H1 (cell line): ENCODE measurements around the gene CCNA2. TPM values are rescaled to one million over a fixed set of nuclear protein-coding genes. Genes with fewer than 3 reads are reported as not detected.

ENCODE experiments used
- CTCF ChIA-PET: fragments of 300-600 bp; sonication (Branson Sonifier 250); formaldehyde crosslinking; loops from one replicate; lab custom pipeline; 2021; ENCODE audit not compliant: partially characterized antibody; lab: Charles Lee
- POLR2A ChIA-PET: fragments of 300-600 bp; sonication (Branson Sonifier 250); formaldehyde crosslinking; loops from one replicate; lab custom pipeline; 2021; ENCODE audit warnings: inconsistent platforms; ENCODE audit not compliant: partially characterized antibody; lab: Charles Lee
- DNase-seq, 2 experiments: peaks; one replicate each; pipeline versions ENCODE4 v3.0.0 to v3.0.0-alpha.2; 2010 to 2022; ENCODE audit warnings: low spot score in 2 of 2, low read depth in 1 of 2, mixed read lengths in 1 of 2
- FAIRE-seq: peaks from 2 replicates; lab custom pipeline; 2011; peaks lifted over from hg19 to GRCh38; lab: Jason Lieb, UNC
- H2AFZ ChIP-seq: 2 replicates; pipeline ENCODE4 v1.8.1; 2012; ENCODE audit warnings: low read length, inconsistent platforms
- H2AK5ac ChIP-seq: 2 replicates; pipeline ENCODE4 v1.6.1; 2013; ENCODE audit warnings: low read depth, low read length
- H2BK120ac ChIP-seq: replicated peaks from 2 replicates; pipeline ENCODE3; 2013; ENCODE audit warnings: low read depth, low read length, inconsistent platforms
- H2BK12ac ChIP-seq: 2 replicates; pipeline ENCODE4 v1.6.1; 2013; ENCODE audit warnings: low read depth, low read length
- H2BK15ac ChIP-seq: 2 replicates; pipeline ENCODE4 v1.6.1; 2013; ENCODE audit warnings: low read length
- H2BK20ac ChIP-seq: 2 replicates; pipeline ENCODE4 v1.6.1; 2013; ENCODE audit warnings: low read length
- H2BK5ac ChIP-seq: 2 replicates; pipeline ENCODE4 v1.6.1; 2013; ENCODE audit warnings: low read depth, low read length
- H3K14ac ChIP-seq: 2 replicates; pipeline ENCODE4 v1.6.1; 2013; ENCODE audit warnings: inconsistent platforms; ENCODE audit not compliant: insufficient read length
- H3K18ac ChIP-seq: 2 replicates; pipeline ENCODE4 v1.6.1; 2013; ENCODE audit warnings: low read length; ENCODE audit errors: extremely low read depth
- H3K23ac ChIP-seq: 2 replicates; pipeline ENCODE4 v1.6.1; 2013; ENCODE audit warnings: inconsistent platforms; ENCODE audit not compliant: insufficient read length
- H3K23me2 ChIP-seq: 2 replicates; pipeline ENCODE4 v1.6.1; 2013; ENCODE audit warnings: low read depth, low read length
- H3K27ac ChIP-seq: 2 replicates; pipeline ENCODE4 v1.6.1; 2011; ENCODE audit warnings: low read depth, low read length, inconsistent platforms
- H3K27me3 ChIP-seq, 4 experiments: replicated peaks in 1 of 4; 1 replicate in 1 of 4; 2 replicates in 3 of 4; pipeline versions ENCODE4 v1.6.1 to v1.8.1; 2011 to 2013; ENCODE audit warnings: low read length in 3 of 4, mild to moderate bottlenecking in 3 of 4, inconsistent platforms in 2 of 4, mixed read lengths in 2 of 4, moderate library complexity in 1 of 4; ENCODE audit not compliant: control insufficient read depth in 3 of 4, insufficient read depth in 3 of 4; ENCODE audit errors: extremely low read depth in 1 of 4
- H3K36me3 ChIP-seq, 4 experiments: 2 replicates each; pipeline versions ENCODE4 v1.6.1 to v1.8.1; 2011 to 2013; ENCODE audit warnings: mild to moderate bottlenecking in 4 of 4, low read length in 3 of 4, moderate library complexity in 2 of 4, control low read depth in 1 of 4, inconsistent platforms in 1 of 4; ENCODE audit not compliant: insufficient read depth in 4 of 4, control insufficient read depth in 2 of 4
- H3K4ac ChIP-seq: replicated peaks from 2 replicates; pipeline ENCODE3; 2013; ENCODE audit warnings: low read length, low read depth, mixed read lengths, inconsistent platforms; ENCODE audit not compliant: insufficient read length
- H3K4me1 ChIP-seq, 4 experiments: replicated peaks in 1 of 4; 1 replicate in 1 of 4; 2 replicates in 3 of 4; pipeline versions ENCODE4 v1.6.1 to v1.8.1; 2011 to 2013; ENCODE audit warnings: low read length in 3 of 4, inconsistent platforms in 2 of 4, mixed read lengths in 1 of 4; ENCODE audit not compliant: insufficient read depth in 4 of 4, control insufficient read depth in 3 of 4
- H3K4me2 ChIP-seq, 2 experiments: 2 replicates each; pipeline versions ENCODE4 v1.6.1 to v1.8.1; 2011 to 2013; ENCODE audit warnings: low read depth in 2 of 2, low read length in 2 of 2, control low read depth in 1 of 2, inconsistent platforms in 1 of 2, mild to moderate bottlenecking in 1 of 2; ENCODE audit not compliant: insufficient read depth in 1 of 2
- H3K4me3 ChIP-seq, 4 experiments: fragments of 200-600, 300-600 bp in 1 of 4; sonication (generic), shearing (Covaris generic), sonication (Bioruptor Twin) in 1 of 4; 2 replicates each; pipeline versions ENCODE4 v1.5.1 to v1.8.1; 2011 to 2016; ENCODE audit warnings: low read length in 4 of 4, low read depth in 3 of 4, control low read depth in 2 of 4, inconsistent platforms in 2 of 4, mild to moderate bottlenecking in 2 of 4, mixed read lengths in 1 of 4, moderate library complexity in 1 of 4; ENCODE audit not compliant: insufficient read depth in 2 of 4; ENCODE audit errors: extremely low read depth in 1 of 4
- H3K56ac ChIP-seq: replicated peaks from 2 replicates; pipeline ENCODE3; 2013; ENCODE audit warnings: low read depth, mild to moderate bottlenecking, mixed read lengths, low read length, inconsistent platforms; ENCODE audit not compliant: insufficient read length
- H3K79me1 ChIP-seq: 2 replicates; pipeline ENCODE4 v1.6.1; 2013; ENCODE audit warnings: low read depth, low read length, control low read depth
- H3K79me2 ChIP-seq, 2 experiments: 2 replicates each; pipeline versions ENCODE4 v1.6.1 to v1.8.1; 2012 to 2013; ENCODE audit warnings: low read length in 2 of 2, mild to moderate bottlenecking in 2 of 2, inconsistent platforms in 1 of 2; ENCODE audit not compliant: insufficient read depth in 2 of 2, control insufficient read depth in 1 of 2
- H3K9ac ChIP-seq, 4 experiments: replicated peaks in 1 of 4; 1 replicate in 1 of 4; 2 replicates in 3 of 4; pipeline versions ENCODE4 v1.6.1 to v1.8.1; 2011 to 2013; ENCODE audit warnings: low read depth in 3 of 4, low read length in 3 of 4, control low read depth in 2 of 4, mild to moderate bottlenecking in 2 of 4, moderate library complexity in 2 of 4, inconsistent platforms in 1 of 4; ENCODE audit errors: extremely low read depth in 1 of 4
- H3K9me3 ChIP-seq, 2 experiments: 2 replicates each; pipeline versions ENCODE4 v1.6.1 to v1.8.1; 2012 to 2013; ENCODE audit warnings: mild to moderate bottlenecking in 2 of 2, moderate library complexity in 2 of 2, control low read depth in 1 of 2, inconsistent platforms in 1 of 2, low read depth in 1 of 2, low read length in 1 of 2, mixed read lengths in 1 of 2; ENCODE audit not compliant: insufficient read depth in 2 of 2
- H4K20me1 ChIP-seq, 2 experiments: replicated peaks in 1 of 2; 2 replicates each; pipeline versions ENCODE3 to v1.8.1; 2011 to 2013; ENCODE audit warnings: inconsistent platforms in 2 of 2, low read length in 2 of 2, mild to moderate bottlenecking in 1 of 2; ENCODE audit not compliant: insufficient read depth in 2 of 2, control insufficient read depth in 1 of 2
- H4K5ac ChIP-seq: 2 replicates; pipeline ENCODE4 v1.6.1; 2013; ENCODE audit warnings: low read length, low read depth, mixed read lengths, inconsistent platforms; ENCODE audit not compliant: insufficient read length
- H4K8ac ChIP-seq: 2 replicates; pipeline ENCODE4 v1.8.0; 2013; ENCODE audit warnings: mild to moderate bottlenecking, moderate library complexity, low read length, inconsistent platforms; ENCODE audit not compliant: insufficient read depth; ENCODE audit errors: extremely low read depth
- H4K91ac ChIP-seq: replicated peaks from 2 replicates; pipeline ENCODE3; 2013; ENCODE audit warnings: low read length, mixed read lengths, inconsistent platforms; ENCODE audit not compliant: insufficient read length
- ASH2L ChIP-seq: fragments of 200-600, 300-600 bp; sonication (generic); IDR thresholded peaks from one replicate; pipeline ENCODE4 v1.7.1; 2017; ENCODE audit warnings: low read length
- CBX5 ChIP-seq: fragments of 300-800, 300-1000 bp; sonication (generic); IDR thresholded peaks from 2 replicates; pipeline ENCODE4 v1.7.1; 2016; ENCODE audit warnings: antibody characterized with exemption, low read length, low read depth
- EGR1 ChIP-seq: IDR thresholded peaks from 2 replicates; pipeline ENCODE4 v1.6.1; 2011; ENCODE audit warnings: low read depth, low read length, borderline replicate concordance
- JUN ChIP-seq: IDR thresholded peaks from 2 replicates; pipeline ENCODE4 v1.6.1; 2011; ENCODE audit warnings: low read depth, mild to moderate bottlenecking, improper control_type of control experiment, low read length
- KDM1A ChIP-seq: fragments of 200-600, 300-600 bp; sonication (generic); IDR thresholded peaks from 2 replicates; pipeline ENCODE4 v1.7.1; 2016; ENCODE audit warnings: mild to moderate bottlenecking, low read length, borderline replicate concordance
- MAFK ChIP-seq: IDR thresholded peaks from 2 replicates; pipeline ENCODE4 v1.6.1; 2012; ENCODE audit warnings: low read depth, mild to moderate bottlenecking, improper control_type of control experiment, low read length
- RAD21 ChIP-seq, 2 experiments: IDR thresholded peaks in 1 of 2; conservative IDR thresholded peaks in 1 of 2; 2 replicates each; pipeline ENCODE4 v1.6.1; 2011; ENCODE audit warnings: low read depth in 2 of 2, low read length in 2 of 2, improper control_type of control experiment in 1 of 2, inconsistent platforms in 1 of 2, mild to moderate bottlenecking in 1 of 2, moderate library complexity in 1 of 2
- RBBP5 ChIP-seq: IDR thresholded peaks from 2 replicates; pipeline ENCODE4 v1.7.1; 2012; ENCODE audit warnings: low read depth, mild to moderate bottlenecking, inconsistent platforms, low read length, moderate library complexity, borderline replicate concordance
- RFX5 ChIP-seq: IDR thresholded peaks from 2 replicates; pipeline ENCODE4 v1.6.1; 2011; ENCODE audit warnings: low read depth, low read length, improper control_type of control experiment, borderline replicate concordance
- RNF2 ChIP-seq: fragments of 200-900, 300-1000 bp; sonication (generic); IDR thresholded peaks from 2 replicates; pipeline ENCODE4 v1.7.1; 2016; ENCODE audit warnings: borderline replicate concordance, low read depth, mild to moderate bottlenecking, antibody characterized with exemption, low read length; ENCODE audit not compliant: poor library complexity, severe bottlenecking; ENCODE audit errors: missing control alignments
- RXRA ChIP-seq: IDR thresholded peaks from 2 replicates; pipeline ENCODE4 v1.6.1; 2011; ENCODE audit warnings: low read depth, mild to moderate bottlenecking, low read length, moderate library complexity; ENCODE audit not compliant: insufficient read depth
- SP1 ChIP-seq: IDR thresholded peaks from 2 replicates; pipeline ENCODE4 v1.6.1; 2011; ENCODE audit warnings: low read depth, low read length
- SUZ12 ChIP-seq: fragments of 200-600 bp; sonication (generic); IDR thresholded peaks from 2 replicates; pipeline ENCODE4 v1.6.1; 2012; ENCODE audit warnings: mild to moderate bottlenecking, inconsistent platforms, low read length, moderate library complexity, mixed read lengths
- TAF7 ChIP-seq: optimal IDR thresholded peaks from 2 replicates; pipeline ENCODE3; 2011; ENCODE audit warnings: low read depth, mild to moderate bottlenecking, inconsistent platforms, low read length, moderate library complexity, borderline replicate concordance
- WGBS, 2 experiments: shearing (Covaris generic) in 1 of 2; methylation state at CpG; one replicate each; pipeline versions ENCODE4 v1.1.6 to v1.1.7; 2013 to 2015; ENCODE audit warnings: low lambda C conversion rate in 2 of 2, mixed read lengths in 2 of 2, inconsistent platforms in 1 of 2, low coverage in 1 of 2, missing lambda C conversion rate in 1 of 2; ENCODE audit not compliant: insufficient replicate concordance in 2 of 2, insufficient coverage in 1 of 2, insufficient read length in 1 of 2; ENCODE audit errors: extremely low coverage in 1 of 2, missing lambda C conversion rate in 1 of 2; 5-methylcytosine and 5-hydroxymethylcytosine counted together
- polyA plus RNA-seq, 7 experiments: library from polyadenylated mRNA; depleted of rRNA in 3 of 7; stranded (reverse) in 5 of 7; unstranded in 2 of 7; fragments of >200 nt in 5 of 7; fragments of 200-250 nt in 2 of 7; gene quantifications; 1 replicate in 5 of 7; 2 replicates in 1 of 7; 4 replicates in 1 of 7; pipeline versions ENCODE4 v1.2.1 to v1.2.3, GENCODE V29; 2011 to 2013; ENCODE audit warnings: missing spikeins in 2 of 7, mixed read lengths in 2 of 7
- total RNA-seq: library from RNA; stranded (reverse); fragmentation: NEBNext Ultra II Directional; extraction: Animal tissue kit (Norgen Biotek cat#: 25700); gene quantifications from 2 replicates; pipeline ENCODE4 v1.2.1, GENCODE V29; 2021

Gene CCNA2
- total and polyA plus RNA-seq, 2 of the 8 experiments (the other 6 are each of a cell fraction or from before 2014, with no cell fraction given): 42.1 to 98.6 TPM

DNA sequence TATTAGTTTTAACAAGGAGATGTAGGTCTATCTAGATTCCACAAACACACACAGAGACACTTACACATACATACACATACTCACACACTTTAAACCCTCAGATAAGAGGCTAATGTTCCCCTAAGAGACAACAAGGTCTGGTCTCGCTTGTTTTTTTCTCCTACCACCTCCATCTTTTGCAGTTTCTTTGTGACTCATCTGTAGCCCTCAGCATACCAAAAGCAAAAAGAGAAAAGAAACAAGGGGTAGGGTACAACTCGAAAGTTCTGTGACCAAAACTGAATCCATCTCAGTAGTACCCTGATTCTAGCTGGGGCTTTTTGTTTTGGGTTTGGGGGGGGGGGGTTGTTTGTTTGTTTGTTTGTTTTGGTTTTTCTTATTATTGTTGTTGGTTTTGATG is 34.8 kb downstream of the CCNA2 start:
- Histone ChIP-seq H4K5ac (no peak overlapping the region), H2AK5ac (no peak overlapping the region), H4K20me1 (no peaks in the 10 kb centered on the region), H2BK15ac (no peak overlapping the region), H3K4me3 (no peak overlapping the region), H2AFZ (no peak overlapping the region; the same call in 1 of the 2 replicates), H3K4ac (no peak overlapping the region), H4K8ac (no peak overlapping the region), H3K4me1 (0 out of 7 replicates have a peak, but pooled peaks cover 0 to 2% (median 0%) of the 10 kb centered on the region in 4 experiments), H3K23me2 (peaks cover 2% of the 10 kb centered on the region; the same call in 1 of the 2 replicates), H4K91ac (no peak overlapping the region), H3K9me3 (no peaks in the 10 kb centered on the region), H3K9ac (no peak overlapping the region), H2BK5ac (no peak overlapping the region), H3K79me1 (no peaks in the 10 kb centered on the region), H3K27ac (no peak overlapping the region), H2BK120ac (no peak overlapping the region), H3K23ac (no peak overlapping the region), H3K56ac (peak overlapping the region; percentile 32), H3K36me3 (no peaks in the 10 kb centered on the region), H2BK20ac (no peak overlapping the region), H3K4me2 (no peak overlapping the region), H3K14ac (no peak overlapping the region), H2BK12ac (no peak overlapping the region), H3K79me2 (no peaks in the 10 kb centered on the region), H3K27me3 (no peaks in the 10 kb centered on the region), H3K18ac (no peak overlapping the region)
- POLR2A ChIA-PET: no interaction called here
- WGBS, 2 experiments: 85% methylated on average over 2 of the region's 2 CpGs; no CpG with 5 or more reads in 1 of the 2 experiments
- no peak for FAIRE-seq
- CTCF ChIA-PET: no interaction called here
- DNase-seq: no peak
- TF ChIP-seq RNF2 (no peak), JUN (no peak), RFX5 (no peak), TAF7 (no peak), KDM1A (no peak), MAFK (no peak), CBX5 (no peak), EGR1 (no peak), ASH2L (no peak), SP1 (no peak), RBBP5 (no peak), RXRA (no peak), SUZ12 (no peak), RAD21 (IDR thresholded peaks at IDR 0.05 in 1 of 2, conservative IDR thresholded peaks at IDR 0.05 in 1 of 2; ENCODE audit: low read depth in 2 of 2, low read length in 2 of 2) (no peak)
